Gastrocnemius medialis (tissue), 4 donors: ENCODE data around the gene CHST1. TPM values are rescaled to one million over a fixed set of nuclear protein-coding genes. Genes with fewer than 3 reads are reported as not detected.

Experiments used
- ATAC-seq, 2 donors: fragments of 150-250 bp; one replicate each; pipeline ENCODE4 v1.9.1; 2016
- DNase-seq, 2 donors: peaks; one replicate each; pipeline ENCODE4 v3.0.0-alpha.2; 2019
- H3K27ac ChIP-seq, 4 donors: fragments of 200-600 bp; sonication (generic); 1 replicate in 1 of 4; 2 replicates in 3 of 4; pipeline ENCODE4 v1.5.1; 2016 to 2018; ENCODE audit warnings: mild to moderate bottlenecking in 2 of 4, moderate library complexity in 1 of 4
- H3K27me3 ChIP-seq, 3 donors: fragments of 200-600 bp; sonication (generic) in 2 of 3; 1 replicate in 1 of 3; 2 replicates in 2 of 3; pipeline versions ENCODE4 v1.5.1 to v1.6.0; 2016 to 2019; ENCODE audit warnings: mild to moderate bottlenecking in 1 of 3, moderate library complexity in 1 of 3
- H3K36me3 ChIP-seq, 2 donors: fragments of 200-600 bp; sonication (generic) in 1 of 2; one replicate each; pipeline ENCODE4 v1.5.1; 2017 to 2018
- H3K4me1 ChIP-seq, 2 donors: fragments of 200-600 bp; sonication (generic) in 1 of 2; one replicate each; pipeline ENCODE4 v1.5.1; 2016 to 2017; ENCODE audit warnings: mild to moderate bottlenecking in 2 of 2
- H3K4me3 ChIP-seq, 4 donors: fragments of 200-600 bp; sonication (generic) in 3 of 4; 1 replicate in 1 of 4; 2 replicates in 3 of 4; pipeline ENCODE4 v1.5.1; 2016 to 2019; ENCODE audit warnings: mild to moderate bottlenecking in 2 of 4
- H3K9me3 ChIP-seq, 3 donors: fragments of 200-600 bp; sonication (generic) in 2 of 3; 1 replicate in 1 of 3; 2 replicates in 2 of 3; pipeline ENCODE4 v1.5.1; 2016 to 2019
- CTCF ChIP-seq, 5 experiments: fragments of 450-650 bp in 3 of 5; fragments of 200-600 bp in 2 of 5; sonication (generic) in 2 of 5; IDR thresholded peaks in 4 of 5; conservative IDR thresholded peaks in 1 of 5; 1 replicate in 4 of 5; 2 replicates in 1 of 5; pipeline ENCODE4 v1.5.1; 2016 to 2019; ENCODE audit warnings: antibody characterized with exemption in 5 of 5, mild to moderate bottlenecking in 3 of 5, moderate library complexity in 3 of 5
- POLR2A ChIP-seq, 2 donors: fragments of 450-650 bp; IDR thresholded peaks; one replicate each; pipeline ENCODE4 v1.6.1; 2017; ENCODE audit warnings: antibody characterized with exemption in 2 of 2, mild to moderate bottlenecking in 2 of 2, moderate library complexity in 2 of 2
- in situ Hi-C, 4 donors: fragments of 200-750 bp; cut with MboI; loops; one replicate each; pipeline versions ENCODE4 v1.15.0 to v1.8.0; 2017; ENCODE audit warnings: low sequenced_read_pairs in 4 of 4
- intact Hi-C: fragments of 100-400 bp; cut with DNase I; formaldehyde crosslinking; loops from one replicate; pipeline ENCODE4 v1.15.1; 2023; ENCODE audit warnings: low total_unique reads
- total RNA-seq, 4 donors: library from RNA; depleted of rRNA; stranded (reverse); fragments of >200 nt; gene quantifications; one replicate each; pipeline versions ENCODE4 v1.1.0 to v1.2.3, GENCODE V29; 2016

CHST1 gene
- total RNA-seq, 4 donors from 2014 or later = 4.5 to 5.6 (median 5.0) TPM

GRCh38 chr11:45669146-45669545 lies 3.7 kb upstream of the CHST1 start:
- no peak overlapping the region for H3K27ac ChIP-seq
- in situ Hi-C loops = loop anchor here in 3 of 4 donors (25.0 kb wide), 2 partner anchors 93 to 307 kb away; no protein-coding TSS in a partner anchor
- intact Hi-C loops = loop anchor here (5.0 kb wide), 2 partner anchors 73 to 178 kb away; partner anchors contain the start of gene CRY2
- DNase-seq (no peak), ATAC-seq (no peak)
- TF ChIP-seq POLR2A (IDR thresholded peaks at IDR 0.05) (no peak), CTCF (IDR thresholded peaks at IDR 0.05 in 4 of 5, conservative IDR thresholded peaks at IDR 0.05 in 1 of 5) (no peak)
- H3K27me3 ChIP-seq = peaks cover 6 to 9% (median 6%) of the 10 kb centered on the region in 3 donors
- no peak overlapping the region for H3K4me3 ChIP-seq
- peaks cover 4 to 5% of the 10 kb centered on the region in 2 donors for H3K4me1 ChIP-seq
- no peaks in the 10 kb centered on the region for H3K9me3 ChIP-seq
- no peaks in the 10 kb centered on the region for H3K36me3 ChIP-seq

GRCh38 chr11:45667929-45668680 lies 2.7 kb upstream of the CHST1 start:
- Histone ChIP-seq H3K9me3 (no peaks in the 10 kb centered on the region), H3K36me3 (no peaks in the 10 kb centered on the region), H3K4me1 (peaks cover 9% of the 10 kb centered on the region in 2 donors), H3K27ac (no peak overlapping the region), H3K27me3 (peaks cover 10 to 15% (median 15%) of the 10 kb centered on the region in 3 donors), H3K4me3 (no peak overlapping the region)
- no peak for ATAC-seq
- DNase-seq = no peak
- in situ Hi-C loops = loop anchor here in 3 of 4 donors (25.0 kb wide), 2 partner anchors 94 to 306 kb away; no protein-coding TSS in a partner anchor
- intact Hi-C loops = loop anchor here (5.0 kb wide), 2 partner anchors 74 to 179 kb away; partner anchors contain the start of gene CRY2
- no peak for TF ChIP-seq CTCF (IDR thresholded peaks at IDR 0.05 in 4 of 5, conservative IDR thresholded peaks at IDR 0.05 in 1 of 5)
- TF ChIP-seq POLR2A (IDR thresholded peaks at IDR 0.05) = no peak

- ATAC-seq = peak in 1 of 2 donors; percentile 15
- Histone ChIP-seq H3K27me3 (peaks cover 20 to 25% (median 24%) of the 10 kb centered on the region in 3 donors), H3K4me1 (peaks cover 9 to 11% of the 10 kb centered on the region in 2 donors), H3K9me3 (no peaks in the 10 kb centered on the region), H3K4me3 (no peak overlapping the region), H3K36me3 (no peaks in the 10 kb centered on the region), H3K27ac (no peak overlapping the region)
- no peak for TF ChIP-seq CTCF (IDR thresholded peaks at IDR 0.05 in 4 of 5, conservative IDR thresholded peaks at IDR 0.05 in 1 of 5)
- no peak for TF ChIP-seq POLR2A (IDR thresholded peaks at IDR 0.05)
- intact Hi-C loops = loop anchor here (5.0 kb wide), 2 partner anchors 75 to 180 kb away; partner anchors contain the start of gene CRY2
- in situ Hi-C loops = loop anchor here in 3 of 4 donors (25.0 kb wide), 2 partner anchors 95 to 305 kb away; no protein-coding TSS in a partner anchor
- no peak for DNase-seq
Measured at GRCh38 chr11:45666648-45667642, 1.5 kb upstream of the CHST1 start.

GRCh38 chr11:45665933-45666647 lies 668 bp upstream of the CHST1 start:
- H3K4me1 ChIP-seq = peaks cover 9 to 11% of the 10 kb centered on the region in 2 donors
- H3K27ac ChIP-seq = peak overlapping the region; percentile 48 to 61 (median 60)
- in situ Hi-C loops (loop anchor here in 3 of 4 donors (25.0 kb wide), 2 partner anchors 96 to 304 kb away; no protein-coding TSS in a partner anchor), intact Hi-C loops (loop anchor here (5.0 kb wide), 2 partner anchors 76 to 181 kb away; partner anchors contain the start of gene CRY2)
- TF ChIP-seq CTCF (IDR thresholded peaks at IDR 0.05 in 4 of 5, conservative IDR thresholded peaks at IDR 0.05 in 1 of 5) (no peak), POLR2A (IDR thresholded peaks at IDR 0.05) (no peak)
- peak overlapping the region; percentile 45 to 87 (median 68) for H3K4me3 ChIP-seq
- no peaks in the 10 kb centered on the region for H3K9me3 ChIP-seq
- peaks cover 24 to 27% (median 26%) of the 10 kb centered on the region in 3 donors for H3K27me3 ChIP-seq
- no peaks in the 10 kb centered on the region for H3K36me3 ChIP-seq
- DNase-seq (peak; percentile 33 to 54), ATAC-seq (peak; percentile 63 to 69)
